K562 (cell line): ENCODE measurements around the gene TMPRSS9. TPM values are rescaled to one million over a fixed set of nuclear protein-coding genes. Genes with fewer than 3 reads are reported as not detected.

ENCODE experiments used
- ATAC-seq: fragments of 200-7000 bp; cut with Tn5 transposase; 3 replicates; pipeline ENCODE4 v1.9.1; 2020; ENCODE audit warnings: moderate library complexity
- Bru-seq: library from RNA; stranded (reverse); fragments of 400-500 nt; gene quantifications from one replicate; lab custom pipeline; 2021; lab: Mats Ljungman, UMichigan
- BruChase-seq, 2 experiments: library from RNA; stranded (reverse); fragments of 400-500 nt; gene quantifications; one replicate each; lab custom pipeline; 2021; lab: Mats Ljungman, UMichigan
- BruUV-seq: library from RNA; stranded (reverse); fragments of 400-500 nt; replicated peaks from 2 replicates; lab custom pipeline; 2021; lab: Mats Ljungman, UMichigan
- CTCF ChIA-PET: fragments of 300-600 bp; formaldehyde crosslinking; extraction: SDS; loops from one replicate; lab custom pipeline; 2021; ENCODE audit warnings: low intra/inter-chr PET ratio; lab: Yijun Ruan, JAX
- POLR2A ChIA-PET: fragments of 300-600, 350-650 bp; sonication (Branson Sonifier 250); formaldehyde crosslinking; extraction: SDS; loops from one replicate; lab custom pipeline; 2021; ENCODE audit warnings: antibody characterized with exemption, inconsistent platforms; lab: Yijun Ruan, JAX
- DNase-seq, 4 experiments: peaks; one replicate each; pipeline versions ENCODE4 v3.0.0 to v3.0.0-alpha.2; 2011 to 2018; ENCODE audit warnings: low spot score in 3 of 4, mixed read lengths in 3 of 4; ENCODE audit errors: extremely low read depth in 1 of 4
- FAIRE-seq: peaks from 2 replicates; lab custom pipeline; 2011; peaks lifted over from hg19 to GRCh38; lab: Jason Lieb, UNC
- H2AFZ ChIP-seq: 2 replicates; pipeline ENCODE4 v1.6.0; 2011; ENCODE audit warnings: low read depth, low read length, control low read depth, inconsistent platforms
- H3K27ac ChIP-seq: fragments of 200-600 bp; 3 replicates; pipeline ENCODE4 v1.8.0; 2011; ENCODE audit warnings: low read depth, mild to moderate bottlenecking, control low read depth, inconsistent platforms, low read length, moderate library complexity, mixed read lengths; ENCODE audit errors: extremely low read depth
- H3K27me3 ChIP-seq, 2 experiments: fragments of 300-600 bp in 1 of 2; 2 replicates in 1 of 2; 3 replicates in 1 of 2; pipeline versions ENCODE4 v1.6.0 to v1.8.0; 2011; ENCODE audit warnings: inconsistent platforms in 2 of 2, low read length in 2 of 2, mild to moderate bottlenecking in 1 of 2, mixed read lengths in 1 of 2, moderate library complexity in 1 of 2; ENCODE audit not compliant: control insufficient read depth in 2 of 2, insufficient read depth in 2 of 2
- H3K36me3 ChIP-seq: fragments of 300-600 bp; 3 replicates; pipeline ENCODE4 v1.8.0; 2011; ENCODE audit warnings: mild to moderate bottlenecking, low read length, inconsistent platforms; ENCODE audit not compliant: control insufficient read depth, insufficient read depth
- H3K4me1 ChIP-seq, 2 experiments: fragments of 200-600 bp in 1 of 2; replicated peaks in 1 of 2; 2 replicates in 1 of 2; 3 replicates in 1 of 2; pipeline versions ENCODE4 v1.5.1 to v1.8.0; 2011; ENCODE audit warnings: inconsistent platforms in 2 of 2, low read length in 2 of 2, mild to moderate bottlenecking in 1 of 2, mixed read lengths in 1 of 2, moderate library complexity in 1 of 2; ENCODE audit not compliant: control insufficient read depth in 2 of 2, insufficient read depth in 2 of 2
- H3K4me2 ChIP-seq: 2 replicates; pipeline ENCODE4 v1.6.1; 2011; ENCODE audit warnings: low read length, control low read depth, inconsistent platforms, mixed read lengths; ENCODE audit not compliant: insufficient read depth
- H3K4me3 ChIP-seq: fragments of 200-600 bp; sonication (generic), shearing (Covaris generic); 2 replicates; pipeline ENCODE4 v1.5.1; 2016; ENCODE audit warnings: control low read depth, inconsistent platforms
- H3K79me2 ChIP-seq: fragments of 200-600 bp; 3 replicates; pipeline ENCODE4 v1.8.0; 2011; ENCODE audit warnings: low read length, inconsistent platforms; ENCODE audit not compliant: control insufficient read depth, insufficient read depth
- H3K9ac ChIP-seq, 2 experiments: 2 replicates each; pipeline versions ENCODE4 v1.6.0 to v1.6.1; 2011; ENCODE audit warnings: low read depth in 2 of 2, low read length in 2 of 2, control low read depth in 1 of 2, inconsistent platforms in 1 of 2, mild to moderate bottlenecking in 1 of 2, mixed read lengths in 1 of 2; ENCODE audit not compliant: insufficient read depth in 1 of 2
- H3K9me1 ChIP-seq: one replicate; pipeline ENCODE4 v1.6.0; 2011; ENCODE audit warnings: inconsistent platforms, mild to moderate bottlenecking, low read length, moderate library complexity; ENCODE audit not compliant: control insufficient read depth, insufficient read depth
- H3K9me3 ChIP-seq: replicated peaks from 2 replicates; pipeline ENCODE4 v1.5.1; 2011; ENCODE audit warnings: low read depth, low read length, inconsistent platforms; ENCODE audit not compliant: control insufficient read depth, insufficient read depth
- H4K20me1 ChIP-seq: replicated peaks from 2 replicates; pipeline ENCODE4 v1.6.1; 2011; ENCODE audit warnings: low read length, inconsistent platforms, mixed read lengths; ENCODE audit not compliant: control insufficient read depth, insufficient read depth
- ZSCAN29 ChIP-seq: fragments of 450-650 bp; IDR thresholded peaks from 2 replicates; pipeline ENCODE4 v1.6.1; 2017
- WGBS: fragments of 100-300 bp; shearing (Covaris generic); methylation state at CpG from one replicate; pipeline ENCODE4 v1.1.6; 2016; ENCODE audit warnings: low coverage, mixed read lengths; ENCODE audit not compliant: insufficient coverage; ENCODE audit errors: missing lambda C conversion rate; 5-methylcytosine and 5-hydroxymethylcytosine counted together
- in situ Hi-C: fragments of 300-500 bp; cut with MboI; formaldehyde crosslinking; loops from 4 replicates; pipeline ENCODE4 v1.15.0; 2018; ENCODE audit warnings: inconsistent platforms, mixed read lengths
- intact Hi-C: fragments of 100-400 bp; cut with micrococcal nuclease; formaldehyde crosslinking; loops from 2 replicates; pipeline ENCODE4 v1.14.2; 2022
- long read RNA-seq, 3 experiments: library from polyadenylated mRNA in 2 of 3; library from RNA in 1 of 3; unstranded in 2 of 3; stranded (forward) in 1 of 3; transcript quantifications; one replicate each; pipeline ENCODE4 v2.0.0, GENCODE V29; 2019 to 2022
- polyA minus RNA-seq, 3 experiments: library from RNA; depleted of rRNA, polyadenylated mRNA; stranded (reverse); fragments of >200 nt; gene quantifications; 2 replicates each; pipeline ENCODE4 v1.2.3, GENCODE V29; 2011
- polyA plus RNA-seq, 8 experiments: library from polyadenylated mRNA; depleted of rRNA in 4 of 8; stranded (reverse) in 5 of 8; unstranded in 3 of 8; fragments of >200 nt; fragmentation: Nextera tagmentation in 2 of 8; fragmentation: Illumina TruSeq in 1 of 8; extraction: Ambion mirVana in 2 of 8; extraction: Trizol in 1 of 8; gene quantifications; 2 replicates each; pipeline versions ENCODE4 v1.2.1 to v1.2.3, GENCODE V29; 2011 to 2014; ENCODE audit warnings: inconsistent platforms in 1 of 8, missing spikeins in 1 of 8
- total RNA-seq, 7 experiments: library from RNA; depleted of rRNA in 6 of 7; stranded (reverse); fragments of >200 nt in 6 of 7; fragmentation: Illumina TruSeq in 2 of 7; extraction: Trizol in 2 of 7; gene quantifications; 2 replicates each; pipeline versions ENCODE4 v1.2.1 to v1.2.3, GENCODE V29; 2011 to 2021; ENCODE audit warnings: low replicate concordance in 1 of 7
- TF ChIP-seq, protein P1 (sequence below): fragments of 450-650 bp; formaldehyde crosslinking; IDR thresholded peaks from 2 replicates; pipeline ENCODE4 v1.4.0; 2020; ENCODE audit warnings: mild to moderate bottlenecking, moderate library complexity

TMPRSS9 gene
- total RNA-seq (2011; cell fraction: chromatin; rRNA removed; ENCODE audit: low replicate concordance), result 1.7 TPM in 1 of 2 replicates, not detected in the other
- 0.33 and 0.66 TPM in 2 replicates for total RNA-seq (2011; cell fraction: nucleolus; rRNA removed)
- total RNA-seq (2011; cell fraction: nucleoplasm; rRNA removed), result 0.15 TPM in 1 of 2 replicates, not detected in the other
- total RNA-seq (2014; rRNA removed) (not detected in 2 replicates), total RNA-seq (2014; rRNA removed; fragmentation: Illumina TruSeq; extraction: Trizol) (not detected in 2 replicates), total RNA-seq (2015; rRNA removed; fragmentation: Illumina TruSeq; extraction: Trizol) (not detected in 2 replicates), total RNA-seq (2021) (0.11 TPM in 1 of 2 replicates, not detected in the other), polyA plus RNA-seq (2011; rRNA removed) (0.01 TPM in 1 of 2 replicates, not detected in the other), polyA plus RNA-seq (2014; fragmentation: Illumina TruSeq; extraction: Trizol) (not detected in 2 replicates), polyA plus RNA-seq (2014; fragmentation: Nextera tagmentation; extraction: Ambion mirVana) (not detected), polyA plus RNA-seq (2014; rRNA removed) (0.03 TPM in 1 of 2 replicates, not detected in the other), polyA minus RNA-seq (2011; rRNA and poly(A)+ RNA removed) (not detected in 2 replicates), Bru-seq, nascent RNA (percentile 13 among the genes with signal in this experiment), BruChase-seq, experiment 1, labeled RNA remaining after a 2-hour chase (percentile 12 among the genes with signal in this experiment), BruChase-seq, experiment 2, labeled RNA remaining after a 6-hour chase (percentile 18 among the genes with signal in this experiment)
- 0.03 TPM in 1 of 2 replicates, not detected in the other for polyA plus RNA-seq (2011; cell fraction: cytosol; rRNA removed)
- polyA plus RNA-seq (2011; cell fraction: nucleus; rRNA removed), result 0.04 and 0.24 TPM in 2 replicates
- 0.34 and 2.1 TPM in 2 replicates for polyA plus RNA-seq (2012)
- not detected in 2 replicates for polyA minus RNA-seq (2011; cell fraction: cytosol; rRNA and poly(A)+ RNA removed)
- 0.11 TPM in 1 of 2 replicates, not detected in the other for polyA minus RNA-seq (2011; cell fraction: nucleus; rRNA and poly(A)+ RNA removed)
- long read RNA-seq, experiment 1, partial matches to known transcripts, result 0 of 16 reads
- long read RNA-seq, experiment 1, other reads (novel, unspliced or antisense), result 16 of 16 reads
- long read RNA-seq, experiment 2, partial matches to known transcripts, result 0 of 1 reads
- long read RNA-seq, experiment 2, other reads (novel, unspliced or antisense), result 1 of 1 reads
- long read RNA-seq, experiment 3, result 0 reads

DNA sequence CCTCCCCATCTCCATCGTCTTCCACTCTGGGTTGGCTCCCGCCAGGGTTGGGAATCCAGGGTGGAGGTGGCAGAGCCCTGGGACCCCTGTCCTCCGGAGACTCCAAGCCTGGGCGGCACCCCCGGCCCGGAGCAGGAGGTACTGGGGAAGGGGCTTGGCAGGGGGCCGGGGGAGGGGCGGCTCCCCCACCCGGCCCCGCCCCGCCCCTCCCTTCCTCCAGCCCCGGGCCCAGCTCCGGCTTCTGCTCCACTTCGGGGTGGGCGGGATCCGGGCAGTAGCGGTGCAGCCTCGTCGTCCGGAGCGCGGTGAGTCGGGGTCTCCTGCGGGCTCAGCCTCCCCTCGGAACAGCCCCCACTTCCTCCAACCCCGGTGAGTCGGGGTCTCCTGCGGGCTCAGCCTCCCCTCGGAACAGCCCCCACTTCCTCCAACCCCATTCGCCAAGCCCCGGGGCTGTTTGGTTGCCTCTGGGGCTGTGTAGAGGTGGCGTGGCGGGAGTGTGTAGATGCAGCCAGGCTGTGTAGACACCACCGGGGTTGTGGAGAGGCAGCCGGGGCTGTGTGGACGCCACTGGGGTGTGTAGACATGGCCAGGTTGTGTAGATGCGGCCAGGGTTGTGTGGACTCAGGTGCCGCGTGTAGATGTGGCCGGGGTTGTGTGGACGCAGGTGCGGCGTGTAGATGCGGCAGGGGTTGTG lies at the start of gene TMPRSS9:
TSS of gene TMPRSS9 (plus strand) at position 274 of the 694 bp plus-strand sequence. CDS start 29,521 bp downstream, outside the sequence.
- TF ChIP-seq ZSCAN29, result peak; percentile 83
- TF ChIP-seq, protein P1, sequence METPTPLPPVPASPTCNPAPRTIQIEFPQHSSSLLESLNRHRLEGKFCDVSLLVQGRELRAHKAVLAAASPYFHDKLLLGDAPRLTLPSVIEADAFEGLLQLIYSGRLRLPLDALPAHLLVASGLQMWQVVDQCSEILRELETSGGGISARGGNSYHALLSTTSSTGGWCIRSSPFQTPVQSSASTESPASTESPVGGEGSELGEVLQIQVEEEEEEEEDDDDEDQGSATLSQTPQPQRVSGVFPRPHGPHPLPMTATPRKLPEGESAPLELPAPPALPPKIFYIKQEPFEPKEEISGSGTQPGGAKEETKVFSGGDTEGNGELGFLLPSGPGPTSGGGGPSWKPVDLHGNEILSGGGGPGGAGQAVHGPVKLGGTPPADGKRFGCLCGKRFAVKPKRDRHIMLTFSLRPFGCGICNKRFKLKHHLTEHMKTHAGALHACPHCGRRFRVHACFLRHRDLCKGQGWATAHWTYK (CRISPR knock-in tag), result no peak
- Histone ChIP-seq H3K4me3 (no peak within 1 kb of the TSS), H2AFZ (no peak within 1 kb of the TSS), H3K9me3 (no peaks in the 10 kb centered on the region; the same call in 1 of the 2 replicates), H3K27ac (no peak within 1 kb of the TSS), H3K9ac (0 out of 4 replicates have a peak within 1 kb of the TSS, but pooled peaks of 1 of the 2 experiments have one; percentile 18), H3K36me3 (no peaks in the 10 kb centered on the region), H3K79me2 (no peaks in the 10 kb centered on the region), H4K20me1 (no peaks in the 10 kb centered on the region; the same call in 1 of the 2 replicates), H3K4me1 (peaks cover 0 to 31% of the 10 kb centered on the region in 2 experiments; a peak in 3 of 5 replicates), H3K9me1 (peaks cover 5% of the 10 kb centered on the region), H3K27me3 (peaks cover 17 to 46% of the 10 kb centered on the region in 2 experiments; a peak in 4 of 5 replicates), H3K4me2 (no peak within 1 kb of the TSS)
- no TSS peak for BruUV-seq
- ChIA-PET POLR2A (no interaction called here), CTCF (interaction anchor here (0.6 kb wide), 1 partner anchor 33 kb away, joined by 3 read pairs; no protein-coding TSS in a partner anchor)
- in situ Hi-C loops, result no loop called here
- DNase-seq (no peak), ATAC-seq (peak; percentile 32; the same call in 1 of the 3 replicates), FAIRE-seq (no peak)
- intact Hi-C loops, result no loop called here
- 22% methylated on average over 22 of the region's 44 CpGs for WGBS
